ENCODE results near the gene ADAM33.

ADAM33 gene

GRCh38 chr20:3728354-3728753, 46.5 kb upstream of the ADAM33 start:
- TF ChIP-seq CTCF (IDR thresholded peaks at IDR 0.05; ENCODE audit: extremely low read depth, missing control alignments): no peak
- DNase-seq (ENCODE audit: low spot score): no peak

- no peak for TF ChIP-seq CTCF (IDR thresholded peaks at IDR 0.05; ENCODE audit: extremely low read depth, missing control alignments)
- no peak for DNase-seq (ENCODE audit: low spot score)
Measured at GRCh38 chr20:3727401-3728021, 45.7 kb upstream of the ADAM33 start.

GRCh38 chr20:3724356-3724755, 42.5 kb upstream of the ADAM33 start:
- TF ChIP-seq CTCF (IDR thresholded peaks at IDR 0.05; ENCODE audit: extremely low read depth, missing control alignments): no peak
- no peak for DNase-seq (ENCODE audit: low spot score)

- no peak for TF ChIP-seq CTCF (IDR thresholded peaks at IDR 0.05; ENCODE audit: extremely low read depth, missing control alignments)
- DNase-seq (ENCODE audit: low spot score): no peak
Measured at GRCh38 chr20:3723284-3723683, 41.5 kb upstream of the ADAM33 start.

- no peak for TF ChIP-seq CTCF (IDR thresholded peaks at IDR 0.05; ENCODE audit: extremely low read depth, missing control alignments)
- no peak for DNase-seq (ENCODE audit: low spot score)
Measured at GRCh38 chr20:3721912-3722311, 40.1 kb upstream of the ADAM33 start.

- no peak for DNase-seq (ENCODE audit: low spot score)
- TF ChIP-seq CTCF (IDR thresholded peaks at IDR 0.05; ENCODE audit: extremely low read depth, missing control alignments): no peak
Measured at GRCh38 chr20:3720626-3721025, 38.8 kb upstream of the ADAM33 start.

GRCh38 chr20:3720068-3720467, 38.3 kb upstream of the ADAM33 start:
- DNase-seq (ENCODE audit: low spot score): no peak
- no peak for TF ChIP-seq CTCF (IDR thresholded peaks at IDR 0.05; ENCODE audit: extremely low read depth, missing control alignments)
